Measurements from ENCODE around the gene ACAD9.
"Not testable (repeated sequence)": the region's sequence is repeated elsewhere in the genome, so short reads cannot be mapped to it uniquely, and the experiment has no call there.

ACAD9 gene

GRCh38 chr3:128879125-128879969, at the start of gene ACAD9:
ACAD9 (plus strand) TSS chr3:128879620; CDS start chr3:128879692, 72 bp downstream.
- peak; percentile 89 for DNase-seq (ENCODE audit: low read depth)
- H3K4me3 ChIP-seq (ENCODE audit: low read length): peak within 1 kb of the TSS; percentile 71
- TF ChIP-seq CTCF (conservative IDR thresholded peaks at IDR 0.05; ENCODE audit: low read depth, low read length): no peak

- DNase-seq (ENCODE audit: low read depth); H3K4me3 ChIP-seq (ENCODE audit: low read length): not testable (repeated sequence)
Observed at GRCh38 chr3:128829925-128830625, 49.3 kb upstream of the ACAD9 start.

- not testable (repeated sequence) for H3K4me3 ChIP-seq (ENCODE audit: low read length); DNase-seq (ENCODE audit: low read depth)
Observed at GRCh38 chr3:128830762-128831161, 48.7 kb upstream of the ACAD9 start.

- H3K4me3 ChIP-seq (ENCODE audit: low read length); DNase-seq (ENCODE audit: low read depth): not testable (repeated sequence)
Observed at GRCh38 chr3:128832979-128833378, 46.4 kb upstream of the ACAD9 start.

- TF ChIP-seq CTCF (conservative IDR thresholded peaks at IDR 0.05; ENCODE audit: low read depth, low read length): no peak
- no peak overlapping the region for H3K4me3 ChIP-seq (ENCODE audit: low read length)
- DNase-seq (ENCODE audit: low read depth): no peak
Observed at GRCh38 chr3:128835096-128835495, 44.3 kb upstream of the ACAD9 start.

- no peak for TF ChIP-seq CTCF (conservative IDR thresholded peaks at IDR 0.05; ENCODE audit: low read depth, low read length)
- H3K4me3 ChIP-seq (ENCODE audit: low read length): no peak overlapping the region
- DNase-seq (ENCODE audit: low read depth): no peak
Observed at GRCh38 chr3:128841926-128842920, 37.2 kb upstream of the ACAD9 start.

- TF ChIP-seq CTCF (conservative IDR thresholded peaks at IDR 0.05; ENCODE audit: low read depth, low read length): no peak
- H3K4me3 ChIP-seq (ENCODE audit: low read length): no peak overlapping the region
- DNase-seq (ENCODE audit: low read depth): no peak
Observed at GRCh38 chr3:128844502-128844901, 34.9 kb upstream of the ACAD9 start.

GRCh38 chr3:128845119-128845777, 34.2 kb upstream of the ACAD9 start:
- H3K4me3 ChIP-seq (ENCODE audit: low read length): peak overlapping the region; percentile 54
- TF ChIP-seq CTCF (conservative IDR thresholded peaks at IDR 0.05; ENCODE audit: low read depth, low read length): peak; percentile 50
- no peak for DNase-seq (ENCODE audit: low read depth)

Measured in retinal pigment epithelial cell (primary cell).